ENCODE data around the gene SLC4A4.

DNA sequence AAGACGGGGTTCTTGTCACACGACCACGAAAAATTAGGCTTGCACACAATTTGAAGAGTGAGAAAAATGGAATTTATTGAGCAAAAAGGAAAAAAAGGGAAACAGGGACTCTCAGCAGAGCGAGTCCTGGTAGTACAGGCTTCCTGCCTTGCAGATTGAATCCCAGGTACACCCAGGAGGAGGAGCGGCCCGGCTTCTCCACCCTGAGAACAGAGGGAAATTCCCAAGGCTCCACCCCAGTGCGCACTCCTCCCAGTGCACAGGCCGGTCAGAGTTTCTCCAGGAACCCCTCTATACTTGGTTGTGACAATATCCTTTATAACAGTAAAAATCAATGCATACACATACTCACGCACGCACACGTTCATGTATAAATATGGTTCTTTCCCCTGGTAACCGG is 22.0 kb downstream of the SLC4A4 start:
- TF ChIP-seq, protein P1, sequence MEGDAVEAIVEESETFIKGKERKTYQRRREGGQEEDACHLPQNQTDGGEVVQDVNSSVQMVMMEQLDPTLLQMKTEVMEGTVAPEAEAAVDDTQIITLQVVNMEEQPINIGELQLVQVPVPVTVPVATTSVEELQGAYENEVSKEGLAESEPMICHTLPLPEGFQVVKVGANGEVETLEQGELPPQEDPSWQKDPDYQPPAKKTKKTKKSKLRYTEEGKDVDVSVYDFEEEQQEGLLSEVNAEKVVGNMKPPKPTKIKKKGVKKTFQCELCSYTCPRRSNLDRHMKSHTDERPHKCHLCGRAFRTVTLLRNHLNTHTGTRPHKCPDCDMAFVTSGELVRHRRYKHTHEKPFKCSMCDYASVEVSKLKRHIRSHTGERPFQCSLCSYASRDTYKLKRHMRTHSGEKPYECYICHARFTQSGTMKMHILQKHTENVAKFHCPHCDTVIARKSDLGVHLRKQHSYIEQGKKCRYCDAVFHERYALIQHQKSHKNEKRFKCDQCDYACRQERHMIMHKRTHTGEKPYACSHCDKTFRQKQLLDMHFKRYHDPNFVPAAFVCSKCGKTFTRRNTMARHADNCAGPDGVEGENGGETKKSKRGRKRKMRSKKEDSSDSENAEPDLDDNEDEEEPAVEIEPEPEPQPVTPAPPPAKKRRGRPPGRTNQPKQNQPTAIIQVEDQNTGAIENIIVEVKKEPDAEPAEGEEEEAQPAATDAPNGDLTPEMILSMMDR (optimal IDR thresholded peaks at IDR 0.05 in 1 of 3, IDR thresholded peaks at IDR 0.05 in 1 of 3, conservative IDR thresholded peaks at IDR 0.05 in 1 of 3; ENCODE audit: extremely low read depth in 1 of 3, insufficient read depth in 2 of 3, low read length in 3 of 3), result no peak
- no peak for TF ChIP-seq EZH2 (IDR thresholded peaks at IDR 0.05; ENCODE audit: low read length)
